Stimulated activated CD4-positive, alpha-beta T cell treated with anti-CD3 and anti-CD28 coated beads, Interleukin-4, amount 100 ng/mL, for 4 hours (primary cell): ENCODE results near the gene HDGFL1.

ENCODE experiments used
- DNase-seq, 2 experiments: peaks; one replicate each; pipeline ENCODE4 v3.0.0-alpha.2; 2020

HDGFL1 gene

GRCh38 chr6:22569281-22570184 lies at the start of gene HDGFL1:
TSS of gene HDGFL1 (plus strand) at chr6:22569566. CDS start at chr6:22569576, 10 bp downstream.
- DNase-seq, result no peak

- no peak for DNase-seq
These were observed 48.3 kb upstream of the HDGFL1 start for GRCh38 chr6:22521035-22521434.

GRCh38 chr6:22526736-22527135 lies 42.6 kb upstream of the HDGFL1 start:
- no peak for DNase-seq

DNA sequence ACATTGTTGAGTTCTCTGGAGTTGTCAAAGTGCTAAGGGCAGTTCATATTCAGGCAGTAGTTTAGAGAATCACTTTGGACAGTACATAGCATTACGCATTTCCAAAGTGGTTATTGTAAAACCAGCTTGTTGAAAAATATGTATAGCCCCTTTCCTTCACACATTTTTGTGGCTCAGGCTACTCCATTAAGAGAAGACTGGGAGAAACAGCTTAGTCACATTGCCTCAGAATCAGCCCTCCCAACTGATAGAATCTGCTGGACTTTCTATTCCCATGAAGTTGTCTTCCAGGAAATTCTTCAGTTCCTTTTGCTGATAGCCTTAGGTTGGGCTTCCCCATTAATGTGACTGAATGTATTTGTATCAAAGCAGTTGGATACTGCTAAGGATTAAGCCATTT lies 39.5 kb upstream of the HDGFL1 start:
- no peak for DNase-seq

DNA sequence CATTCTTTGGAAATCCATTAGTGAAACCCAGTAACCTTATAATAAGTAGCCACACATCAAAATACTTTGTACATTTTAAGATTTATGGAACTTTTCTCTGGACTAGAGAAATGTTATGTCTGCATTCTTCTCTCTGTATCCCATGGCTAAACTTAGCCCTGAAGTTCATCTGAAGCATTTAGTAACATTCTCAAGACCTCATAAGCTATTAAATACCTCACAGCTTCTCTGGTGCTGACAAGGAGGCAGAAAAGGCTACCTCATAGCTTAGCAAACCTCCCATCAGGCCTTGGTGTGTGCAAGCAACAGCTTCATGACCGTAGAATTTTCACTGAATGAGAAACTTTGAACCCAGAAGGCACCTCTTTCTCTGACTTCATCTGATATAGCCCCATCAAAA lies 38.9 kb upstream of the HDGFL1 start:
- DNase-seq, result no peak

- no peak for DNase-seq
These were observed 33.2 kb upstream of the HDGFL1 start for GRCh38 chr6:22536122-22536521.

GRCh38 chr6:22544476-22544875 lies 24.9 kb upstream of the HDGFL1 start:
- no peak for DNase-seq

DNA sequence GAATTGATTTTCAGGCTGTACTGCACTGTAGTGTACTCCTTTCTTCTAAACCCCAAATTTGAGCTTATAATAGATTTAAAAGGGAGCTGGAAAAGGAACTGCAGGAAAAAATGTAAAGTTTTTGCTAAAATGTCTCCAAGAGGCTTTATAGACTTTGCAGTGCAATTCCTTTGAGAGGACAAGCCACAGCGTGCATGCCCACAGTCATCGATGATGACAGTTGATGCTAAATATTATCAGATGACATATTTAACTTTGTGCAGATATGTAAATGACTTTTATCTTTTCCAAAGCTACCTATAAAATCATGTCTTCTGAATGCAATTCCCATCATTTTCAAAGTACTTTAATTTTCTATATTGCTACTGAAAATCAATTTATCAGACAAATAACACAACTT lies 24.3 kb upstream of the HDGFL1 start:
- DNase-seq, result no peak

DNA sequence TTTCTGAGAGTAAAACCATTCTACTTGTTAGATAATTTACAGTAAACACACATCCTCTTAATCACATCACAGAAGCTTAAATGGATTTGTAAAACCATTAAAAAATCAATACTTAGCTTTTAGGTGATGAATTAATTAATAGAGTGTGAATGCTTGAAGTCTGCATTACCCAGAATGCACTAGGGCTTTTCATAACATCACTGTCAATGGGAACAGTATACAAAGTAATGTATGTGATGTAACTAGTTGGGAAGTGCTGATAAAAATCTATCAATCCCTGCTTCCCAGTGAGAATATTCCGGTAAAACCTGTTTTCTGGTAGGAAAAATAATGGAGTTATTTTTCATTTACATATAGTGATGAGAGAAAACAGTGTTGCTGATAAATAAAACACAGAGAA lies 23.1 kb upstream of the HDGFL1 start:
- DNase-seq, result no peak

- no peak for DNase-seq
These were observed 18.2 kb upstream of the HDGFL1 start for GRCh38 chr6:22550971-22551670.

DNA sequence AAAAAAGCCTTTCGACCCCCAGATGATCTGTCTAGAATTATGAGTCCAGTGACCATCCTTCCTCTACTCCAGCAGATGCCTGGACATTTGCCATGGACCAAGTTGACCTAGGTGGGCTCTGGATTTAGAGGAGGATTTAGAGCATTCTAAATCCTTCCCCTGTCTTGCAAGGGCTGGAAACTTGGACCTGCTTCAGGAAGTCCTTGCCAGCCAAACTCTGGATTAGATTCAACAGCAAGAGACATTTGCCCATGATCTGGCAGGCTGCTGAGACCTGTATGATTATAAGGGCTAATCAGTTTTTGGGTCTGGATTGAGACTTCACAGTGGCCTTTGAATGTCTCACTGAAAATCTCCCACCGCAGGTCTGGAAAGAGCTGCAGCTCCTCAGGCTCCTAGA lies 13.1 kb upstream of the HDGFL1 start:
- no peak for DNase-seq

DNA sequence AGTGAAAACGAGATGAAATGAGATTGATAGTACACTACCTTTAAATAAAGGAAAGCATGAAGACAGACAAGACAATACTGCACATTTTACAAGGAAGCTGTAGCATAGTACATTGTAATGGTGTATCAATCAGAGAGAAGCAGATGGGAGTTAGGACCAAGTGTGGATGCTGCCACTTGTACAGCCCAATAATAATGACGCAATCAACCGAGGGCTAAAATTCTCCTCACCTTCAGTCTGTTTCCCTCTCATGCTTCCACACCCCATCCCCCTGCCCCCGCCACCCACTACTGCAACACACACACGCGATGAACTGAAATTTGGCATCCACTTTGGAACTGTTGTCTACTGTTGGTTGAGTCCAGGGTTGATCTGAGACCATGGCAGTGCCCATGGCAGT lies 12.4 kb upstream of the HDGFL1 start:
- DNase-seq, result no peak

GRCh38 chr6:22558288-22558882 lies 11.0 kb upstream of the HDGFL1 start:
- no peak for DNase-seq

GRCh38 chr6:22568854-22569253 lies 512 bp upstream of the HDGFL1 start:
- DNase-seq, result no peak

- no peak for DNase-seq
These were observed 802 bp downstream of the HDGFL1 start for GRCh38 chr6:22570185-22570551.

DNA sequence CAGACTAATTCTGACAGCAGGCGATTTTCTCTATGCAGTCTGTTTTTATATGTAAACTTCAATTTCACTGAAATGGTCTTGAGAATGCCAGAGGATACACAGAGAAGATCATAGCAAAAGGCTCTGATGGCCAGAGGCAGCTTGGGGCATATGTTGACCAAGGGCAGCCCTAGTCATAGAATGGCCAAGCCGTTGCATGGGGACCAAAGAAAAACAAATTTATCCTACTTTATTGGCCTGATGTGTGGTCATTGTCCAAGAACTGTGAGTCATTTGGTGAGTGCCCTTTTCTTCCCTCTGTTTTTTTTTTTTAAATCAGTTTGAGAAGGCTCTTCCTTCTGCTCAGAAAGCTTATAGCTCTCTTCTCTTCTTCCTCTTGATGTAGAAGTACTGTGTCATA lies 5.8 kb downstream of the HDGFL1 start:
- no peak for DNase-seq

DNA sequence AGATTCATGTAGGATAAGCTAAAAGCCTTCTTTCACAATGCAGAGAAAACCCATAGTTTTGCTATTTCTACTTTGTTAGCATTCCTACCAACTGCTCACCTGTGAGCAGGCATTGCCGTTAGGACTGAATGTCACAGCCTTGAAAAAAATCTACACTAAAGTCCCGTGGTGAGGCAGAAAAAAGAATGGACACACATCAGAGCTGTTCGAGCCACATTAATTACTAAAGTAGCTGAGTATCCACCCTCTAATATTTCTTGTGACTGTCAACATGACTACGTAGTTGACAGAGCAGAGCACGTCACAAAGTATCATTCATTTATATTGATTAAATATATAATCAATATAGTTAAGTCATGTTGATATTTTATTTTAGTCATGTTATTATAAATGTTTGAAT lies 10.1 kb downstream of the HDGFL1 start:
- DNase-seq, result no peak

GRCh38 chr6:22580337-22580736 lies 11.0 kb downstream of the HDGFL1 start:
- DNase-seq, result no peak

DNA sequence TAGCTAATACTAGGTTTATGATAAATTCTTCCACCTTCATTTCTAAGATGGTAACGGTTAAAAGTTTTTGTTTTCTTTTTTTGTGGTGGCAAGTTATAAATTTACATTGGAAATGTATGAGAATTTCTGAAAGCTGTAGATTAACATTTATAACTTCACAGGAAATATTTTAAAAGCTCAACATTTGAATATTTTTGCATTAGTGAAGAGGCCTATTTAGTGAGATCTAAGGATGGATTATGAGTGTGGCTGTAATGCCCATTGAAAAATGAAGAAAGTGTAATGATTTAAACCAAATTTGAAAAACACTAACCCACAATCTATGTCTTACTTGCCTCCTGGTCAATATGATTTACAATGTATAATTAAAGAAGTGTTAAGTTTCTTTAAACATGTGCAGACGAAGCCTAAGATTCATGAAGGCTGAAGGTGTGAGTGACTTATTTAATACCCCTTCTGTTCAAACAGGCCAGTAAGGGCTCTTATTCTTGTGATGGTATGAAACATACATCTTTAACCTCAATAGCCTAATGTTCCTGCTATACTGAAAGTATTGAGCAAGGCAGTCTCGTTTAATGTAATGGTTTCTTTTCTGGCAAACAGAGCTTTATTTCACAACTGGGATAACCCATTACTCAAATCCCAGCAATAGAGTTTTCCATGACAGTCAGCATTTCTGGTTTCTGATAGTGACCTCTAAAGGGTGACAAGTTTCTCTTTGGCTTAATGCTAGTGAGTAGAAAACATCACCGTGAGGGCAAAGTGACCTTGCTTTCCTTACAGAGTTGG lies 13.2 kb downstream of the HDGFL1 start:
- DNase-seq, result no peak

GRCh38 chr6:22583230-22583629 lies 13.9 kb downstream of the HDGFL1 start:
- no peak for DNase-seq

GRCh38 chr6:22583927-22584326 lies 14.6 kb downstream of the HDGFL1 start:
- DNase-seq, result no peak

DNA sequence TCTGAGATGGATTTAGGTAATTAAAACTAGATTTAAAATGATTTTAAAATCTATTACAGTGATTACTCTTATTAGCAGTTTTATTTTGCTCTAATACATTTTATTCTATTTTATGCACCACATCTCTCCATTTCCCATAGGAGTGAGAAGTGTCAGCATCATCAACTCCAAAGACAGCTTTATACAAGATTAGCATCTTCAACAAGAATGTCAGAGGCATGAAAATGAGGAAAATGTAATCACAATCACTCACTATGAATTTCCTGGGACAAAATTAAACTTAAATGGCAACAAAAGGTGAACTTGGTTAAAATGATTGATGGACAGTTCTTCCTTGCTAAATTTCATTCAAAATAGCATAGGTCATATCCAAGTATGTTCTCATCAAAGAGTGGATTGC lies 19.8 kb downstream of the HDGFL1 start:
- DNase-seq, result no peak

GRCh38 chr6:22590423-22590822 lies 21.1 kb downstream of the HDGFL1 start:
- no peak for DNase-seq
